SK-N-SH (cell line): ENCODE results near the gene SSC4D. TPM values are rescaled to one million over a fixed set of nuclear protein-coding genes. Genes with fewer than 3 reads are reported as not detected.

Experiments
- CTCF ChIA-PET: fragments of 300-600, 350-600 bp; formaldehyde crosslinking; extraction: SDS; loops from one replicate; lab custom pipeline; 2021; lab: Yijun Ruan, JAX
- POLR2A ChIA-PET: fragments of 350-600 bp; sonication (Branson Sonifier 250); formaldehyde crosslinking; extraction: SDS; loops from one replicate; lab custom pipeline; 2020; ENCODE audit warnings: antibody characterized with exemption, inconsistent platforms; lab: Yijun Ruan, JAX
- DNase-seq: peaks from one replicate; pipeline ENCODE4 v3.0.0; 2012
- H2AFZ ChIP-seq: fragments of 200-600 bp; sonication (generic); 2 replicates; pipeline ENCODE4 v1.8.1; 2016; ENCODE audit warnings: antibody characterized with exemption, mild to moderate bottlenecking, low read depth
- H3F3A ChIP-seq: fragments of 200-600 bp; sonication (generic); replicated peaks from 2 replicates; pipeline ENCODE3; 2016; ENCODE audit warnings: antibody characterized with exemption, mild to moderate bottlenecking; ENCODE audit not compliant: insufficient read depth
- H3K27ac ChIP-seq, 2 experiments: fragments of 200-500 bp in 1 of 2; fragments of 200-600 bp in 1 of 2; sonication (Bioruptor generic) in 1 of 2; sonication (generic), shearing (Covaris generic) in 1 of 2; 2 replicates each; pipeline versions ENCODE4 v1.5.1 to v1.6.1; 2014 to 2016; ENCODE audit warnings: low read depth in 2 of 2, inconsistent platforms in 1 of 2, low read length in 1 of 2, mild to moderate bottlenecking in 1 of 2, mixed read lengths in 1 of 2
- H3K27me3 ChIP-seq: fragments of 200-600 bp; sonication (generic), shearing (Covaris generic); 2 replicates; pipeline ENCODE4 v1.6.1; 2016; ENCODE audit warnings: mixed run types; ENCODE audit not compliant: insufficient read depth
- H3K36me3 ChIP-seq, 2 experiments: fragments of 200-500 bp in 1 of 2; fragments of 200-600 bp in 1 of 2; sonication (Bioruptor generic) in 1 of 2; sonication (generic) in 1 of 2; replicated peaks in 1 of 2; 2 replicates each; pipeline versions ENCODE3 to v1.5.1; 2014 to 2016; ENCODE audit warnings: low read length in 1 of 2, mild to moderate bottlenecking in 1 of 2; ENCODE audit not compliant: insufficient read depth in 2 of 2, control insufficient read depth in 1 of 2
- H3K4me1 ChIP-seq, 2 experiments: fragments of 200-500 bp in 1 of 2; fragments of 200-600 bp in 1 of 2; sonication (Bioruptor generic) in 1 of 2; sonication (generic), shearing (Covaris generic) in 1 of 2; 2 replicates each; pipeline versions ENCODE4 v1.5.1 to v1.6.1; 2014 to 2016; ENCODE audit warnings: low read depth in 1 of 2, low read length in 1 of 2, mixed run types in 1 of 2; ENCODE audit not compliant: insufficient read depth in 2 of 2, control insufficient read depth in 1 of 2
- H3K4me2 ChIP-seq: fragments of 200-600 bp; sonication (generic), shearing (Covaris generic); 2 replicates; pipeline ENCODE4 v1.6.1; 2017; ENCODE audit warnings: mixed run types
- H3K4me3 ChIP-seq, 2 experiments: fragments of 200-500 bp in 1 of 2; fragments of 200-600 bp in 1 of 2; sonication (Bioruptor generic) in 1 of 2; sonication (generic), shearing (Covaris generic) in 1 of 2; 2 replicates each; pipeline versions ENCODE4 v1.5.1 to v1.8.1; 2014 to 2016; ENCODE audit warnings: low read depth in 2 of 2, inconsistent platforms in 1 of 2, low read length in 1 of 2, mild to moderate bottlenecking in 1 of 2, mixed read lengths in 1 of 2, moderate library complexity in 1 of 2
- H3K79me2 ChIP-seq: fragments of 200-600 bp; sonication (generic); 2 replicates; pipeline ENCODE4 v1.8.1; 2017; ENCODE audit warnings: mild to moderate bottlenecking; ENCODE audit not compliant: insufficient read depth
- H3K9ac ChIP-seq: fragments of 200-600 bp; sonication (generic); 2 replicates; pipeline ENCODE4 v1.6.1; 2017; ENCODE audit warnings: mixed run types
- H3K9me2 ChIP-seq: fragments of 200-600 bp; sonication (generic); 2 replicates; pipeline ENCODE4 v1.6.1; 2017; ENCODE audit warnings: mixed run types
- H3K9me3 ChIP-seq: fragments of 200-600 bp; sonication (generic); 2 replicates; pipeline ENCODE4 v1.6.1; 2017; ENCODE audit warnings: mixed run types, mild to moderate bottlenecking, moderate library complexity
- H4K20me1 ChIP-seq: fragments of 200-600 bp; sonication (generic); 2 replicates; pipeline ENCODE4 v1.6.1; 2017; ENCODE audit warnings: mild to moderate bottlenecking, mixed run types; ENCODE audit not compliant: insufficient read depth
- ELF1 ChIP-seq: IDR thresholded peaks from 2 replicates; pipeline ENCODE4 v1.4.0; 2012
- EP300 ChIP-seq, 2 experiments: IDR thresholded peaks; 2 replicates each; pipeline versions ENCODE4 v1.4.0 to v1.6.1; 2012; ENCODE audit warnings: borderline replicate concordance in 1 of 2, low read depth in 1 of 2, low read length in 1 of 2
- FOXM1 ChIP-seq: IDR thresholded peaks from 2 replicates; pipeline ENCODE4 v1.4.0; 2012; ENCODE audit warnings: low read depth, mild to moderate bottlenecking
- GABPA ChIP-seq: IDR thresholded peaks from 2 replicates; pipeline ENCODE4 v1.4.0; 2012; ENCODE audit warnings: low read depth, mild to moderate bottlenecking
- MAX ChIP-seq: IDR thresholded peaks from 2 replicates; pipeline ENCODE4 v1.4.0; 2012; ENCODE audit warnings: low read depth
- NFIC ChIP-seq: IDR thresholded peaks from 2 replicates; pipeline ENCODE4 v1.4.0; 2012; ENCODE audit warnings: borderline replicate concordance
- NRF1 ChIP-seq: IDR thresholded peaks from 2 replicates; pipeline ENCODE4 v1.6.1; 2012; ENCODE audit warnings: low read depth, mild to moderate bottlenecking, low read length
- RAD21 ChIP-seq: IDR thresholded peaks from 2 replicates; pipeline ENCODE4 v1.6.1; 2012; ENCODE audit warnings: mild to moderate bottlenecking, low read length
- RFX5 ChIP-seq: IDR thresholded peaks from 2 replicates; pipeline ENCODE4 v1.6.1; 2012; ENCODE audit warnings: mild to moderate bottlenecking, improper control_type of control experiment, low read length
- SMC3 ChIP-seq: IDR thresholded peaks from 2 replicates; pipeline ENCODE4 v1.6.1; 2012; ENCODE audit warnings: low read depth, low read length, improper control_type of control experiment
- WGBS: methylation state at CpG from one replicate; pipeline ENCODE4 v1.1.6; 2017; ENCODE audit warnings: low lambda C conversion rate; 5-methylcytosine and 5-hydroxymethylcytosine counted together
- polyA plus RNA-seq, 3 experiments: library from polyadenylated mRNA; depleted of rRNA; stranded (reverse); fragments of >200 nt; gene quantifications; 2 replicates each; pipeline ENCODE4 v1.2.3, GENCODE V29; 2012
- TF ChIP-seq, protein P1 (sequence below): IDR thresholded peaks from 2 replicates; pipeline ENCODE4; 2012
- TF ChIP-seq, protein P2 (sequence below): fragments of 150-350 bp; IDR thresholded peaks from 2 replicates; pipeline ENCODE4 v1.6.1; 2017; ENCODE audit warnings: antibody characterized with exemption, low read length, low read depth, borderline replicate concordance

Gene SSC4D
- polyA plus RNA-seq, 1 of the 3 experiments (the other 2 are of a cell fraction) = 2.0 TPM

DNA sequence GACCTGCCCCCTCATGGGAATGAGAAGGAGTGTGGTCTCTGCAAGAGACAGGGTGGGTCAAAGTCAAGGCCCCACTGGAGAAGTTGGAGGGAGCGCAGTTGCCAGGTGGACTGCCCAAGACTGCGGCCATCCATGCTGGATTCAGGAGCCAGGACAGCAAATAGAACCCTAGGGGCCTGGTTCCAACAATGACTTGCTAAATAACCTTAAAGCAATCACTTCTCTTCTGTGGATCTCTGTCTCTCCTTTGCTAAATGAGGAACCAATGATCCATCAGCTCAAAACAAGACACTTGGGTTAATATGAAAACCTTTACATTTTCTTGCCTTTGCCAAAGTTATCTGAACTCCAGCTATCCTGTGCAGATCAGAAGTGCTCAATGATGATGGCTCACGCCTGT is 38.1 kb downstream of the SSC4D start:
- CTCF ChIA-PET = interaction anchor here (1.3 to 3.8 kb wide), 2 partner anchors 12 kb away, joined by 3 to 26 read pairs; partner anchors contain the start of gene YWHAG
- Histone ChIP-seq H3K27me3 (no peaks in the 10 kb centered on the region), H3K9me3 (no peaks in the 10 kb centered on the region), H3K4me2 (no peak overlapping the region), H3K4me3 (no peak overlapping the region), H3F3A (no peaks in the 10 kb centered on the region), H2AFZ (no peak overlapping the region), H3K9me2 (no peaks in the 10 kb centered on the region), H4K20me1 (no peaks in the 10 kb centered on the region), H3K36me3 (no peaks in the 10 kb centered on the region), H3K27ac (no peak overlapping the region), H3K4me1 (peaks cover 0 to 9% of the 10 kb centered on the region in 2 experiments; a peak in 1 of 4 replicates), H3K79me2 (no peaks in the 10 kb centered on the region), H3K9ac (no peak overlapping the region)
- DNase-seq = no peak
- WGBS = 96% methylated on average over 3 of the region's 3 CpGs
- POLR2A ChIA-PET = no interaction called here
- TF ChIP-seq, protein P1, sequence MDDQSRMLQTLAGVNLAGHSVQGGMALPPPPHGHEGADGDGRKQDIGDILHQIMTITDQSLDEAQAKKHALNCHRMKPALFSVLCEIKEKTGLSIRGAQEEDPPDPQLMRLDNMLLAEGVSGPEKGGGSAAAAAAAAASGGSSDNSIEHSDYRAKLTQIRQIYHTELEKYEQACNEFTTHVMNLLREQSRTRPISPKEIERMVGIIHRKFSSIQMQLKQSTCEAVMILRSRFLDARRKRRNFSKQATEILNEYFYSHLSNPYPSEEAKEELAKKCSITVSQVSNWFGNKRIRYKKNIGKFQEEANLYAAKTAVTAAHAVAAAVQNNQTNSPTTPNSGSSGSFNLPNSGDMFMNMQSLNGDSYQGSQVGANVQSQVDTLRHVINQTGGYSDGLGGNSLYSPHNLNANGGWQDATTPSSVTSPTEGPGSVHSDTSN = no peak
- TF ChIP-seq RFX5 = no peak
- TF ChIP-seq MAX = no peak

GRCh38 chr7:76369018-76369417 is 40.5 kb downstream of the SSC4D start:
- no peak overlapping the region for H3K27ac ChIP-seq
- H2AFZ ChIP-seq = no peak overlapping the region
- POLR2A ChIA-PET = interaction anchor here (2.6 kb wide), 1 partner anchor 9 kb away, joined by 17 read pairs; the partner anchor contains the start of gene YWHAG
- no peak for TF ChIP-seq EP300 (IDR thresholded peaks at IDR 0.05; ENCODE audit: borderline replicate concordance in 1 of 2, low read depth in 1 of 2, low read length in 1 of 2)
- TF ChIP-seq ELF1 = no peak
- TF ChIP-seq RAD21 = no peak
- TF ChIP-seq NFIC = no peak
- no peak for TF ChIP-seq SMC3
- no peak for TF ChIP-seq GABPA
- TF ChIP-seq, protein P1 = no peak
- TF ChIP-seq MAX = no peak
- TF ChIP-seq, protein P2, sequence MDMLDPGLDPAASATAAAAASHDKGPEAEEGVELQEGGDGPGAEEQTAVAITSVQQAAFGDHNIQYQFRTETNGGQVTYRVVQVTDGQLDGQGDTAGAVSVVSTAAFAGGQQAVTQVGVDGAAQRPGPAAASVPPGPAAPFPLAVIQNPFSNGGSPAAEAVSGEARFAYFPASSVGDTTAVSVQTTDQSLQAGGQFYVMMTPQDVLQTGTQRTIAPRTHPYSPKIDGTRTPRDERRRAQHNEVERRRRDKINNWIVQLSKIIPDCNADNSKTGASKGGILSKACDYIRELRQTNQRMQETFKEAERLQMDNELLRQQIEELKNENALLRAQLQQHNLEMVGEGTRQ = no peak
- TF ChIP-seq NRF1 = no peak
- TF ChIP-seq FOXM1 = no peak
- no peaks in the 10 kb centered on the region for H3K36me3 ChIP-seq
- H4K20me1 ChIP-seq = no peaks in the 10 kb centered on the region
- no peak for DNase-seq
- no peak overlapping the region for H3K4me3 ChIP-seq
- peaks cover 8% of the 10 kb centered on the region for H3F3A ChIP-seq
- no peaks in the 10 kb centered on the region for H3K27me3 ChIP-seq
- no peaks in the 10 kb centered on the region for H3K79me2 ChIP-seq
- H3K4me1 ChIP-seq = peaks cover 13 to 22% of the 10 kb centered on the region in 2 experiments; a peak in 3 of 4 replicates
- no peak overlapping the region for H3K4me2 ChIP-seq
- CTCF ChIA-PET = interaction anchor here (3.8 kb wide), 1 partner anchor 9 kb away, joined by 26 read pairs; the partner anchor contains the start of gene YWHAG
- no peaks in the 10 kb centered on the region for H3K9me3 ChIP-seq
- H3K9me2 ChIP-seq = no peaks in the 10 kb centered on the region
- no peak overlapping the region for H3K9ac ChIP-seq
- 69% methylated on average over 6 of the region's 6 CpGs for WGBS
